Heart left ventricle (tissue), 13 donors: Measurements from ENCODE around the gene GGACT.

Experiments
- POLR2A ChIP-seq, 2 donors: fragments of 450-650 bp; IDR thresholded peaks; one replicate each; pipeline ENCODE4 v1.6.1; 2017; ENCODE audit warnings: antibody characterized with exemption in 2 of 2, mild to moderate bottlenecking in 2 of 2, moderate library complexity in 2 of 2
- TF ChIP-seq, protein P1 (sequence below), 12 donors: fragments of 200-600 bp; sonication (generic) in 4 of 12; IDR thresholded peaks; one replicate each; pipeline versions ENCODE4 v1.5.0 to v1.8.0; 2018 to 2022; ENCODE audit warnings: antibody characterized with exemption in 12 of 12, mild to moderate bottlenecking in 5 of 12
- donor health status: ischemic (EF 13 %, LVEDD 7.1; RV severe dilation, severe dysfunction).
- donor health status: DM: no; HTN: yes; CAD: no.
- donor health status: DM: no; HTN: no; CAD: no.
- donor health status: ischemic (EF 25% LVEDD 6.9; RV normal size, moderate dysfunction).
- donor health status: ischemic (EF 25% LVEDD 5.7; RV mildly dilated, moderate dysfunction).
- donor health status: ischemic (EF 35%, LVEDD 5.7; RV mildly dilated, moderate dysfunction).
- donor health status: nonischemic (EF 11% LVEDD 7.7; RV severe dilation, severe dysfunction).
- donor health status: DM: yes; HTN: yes; CAD: no.
- donor health status: PGD.
- donor health status: ischemic (EF 29% LVEDD 5.4; RV normal size, mild dysfunction).
- donor health status: nonischemic (EF 23%, LVEDD 6.1; RV moderate dilation, normal function).

DNA sequence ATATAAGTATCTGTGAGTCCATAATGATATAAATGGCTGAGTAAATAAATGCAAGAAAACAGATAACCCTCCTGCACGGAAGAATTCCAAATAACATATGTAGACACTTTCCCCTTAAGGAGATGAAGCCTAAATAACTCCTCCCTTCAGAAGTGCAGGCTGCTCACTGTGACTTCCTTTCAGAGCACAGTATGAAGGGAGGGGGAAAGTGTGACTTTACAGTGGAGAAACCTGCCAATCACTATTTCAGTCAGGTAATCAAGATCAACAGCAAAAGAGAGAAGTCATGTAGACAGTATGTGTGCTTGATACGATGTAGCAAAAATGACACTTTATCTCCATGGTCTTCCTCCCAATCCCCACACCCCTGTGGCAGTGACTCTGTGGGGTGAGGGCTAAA lies 7.1 kb downstream of the GGACT start:
- TF ChIP-seq POLR2A (IDR thresholded peaks at IDR 0.05) = no peak
- TF ChIP-seq, protein P1, sequence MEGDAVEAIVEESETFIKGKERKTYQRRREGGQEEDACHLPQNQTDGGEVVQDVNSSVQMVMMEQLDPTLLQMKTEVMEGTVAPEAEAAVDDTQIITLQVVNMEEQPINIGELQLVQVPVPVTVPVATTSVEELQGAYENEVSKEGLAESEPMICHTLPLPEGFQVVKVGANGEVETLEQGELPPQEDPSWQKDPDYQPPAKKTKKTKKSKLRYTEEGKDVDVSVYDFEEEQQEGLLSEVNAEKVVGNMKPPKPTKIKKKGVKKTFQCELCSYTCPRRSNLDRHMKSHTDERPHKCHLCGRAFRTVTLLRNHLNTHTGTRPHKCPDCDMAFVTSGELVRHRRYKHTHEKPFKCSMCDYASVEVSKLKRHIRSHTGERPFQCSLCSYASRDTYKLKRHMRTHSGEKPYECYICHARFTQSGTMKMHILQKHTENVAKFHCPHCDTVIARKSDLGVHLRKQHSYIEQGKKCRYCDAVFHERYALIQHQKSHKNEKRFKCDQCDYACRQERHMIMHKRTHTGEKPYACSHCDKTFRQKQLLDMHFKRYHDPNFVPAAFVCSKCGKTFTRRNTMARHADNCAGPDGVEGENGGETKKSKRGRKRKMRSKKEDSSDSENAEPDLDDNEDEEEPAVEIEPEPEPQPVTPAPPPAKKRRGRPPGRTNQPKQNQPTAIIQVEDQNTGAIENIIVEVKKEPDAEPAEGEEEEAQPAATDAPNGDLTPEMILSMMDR (IDR thresholded peaks at IDR 0.05) = no peak
